Measurements from ENCODE around the gene PPP2R5C. TPM values are rescaled to one million over a fixed set of nuclear protein-coding genes. Genes with fewer than 3 reads are reported as not detected.

PPP2R5C gene
- total and polyA plus RNA-seq, 2 of the 4 experiments (the other 2 are of a cell fraction), result 65.9 to 78.7 TPM

DNA sequence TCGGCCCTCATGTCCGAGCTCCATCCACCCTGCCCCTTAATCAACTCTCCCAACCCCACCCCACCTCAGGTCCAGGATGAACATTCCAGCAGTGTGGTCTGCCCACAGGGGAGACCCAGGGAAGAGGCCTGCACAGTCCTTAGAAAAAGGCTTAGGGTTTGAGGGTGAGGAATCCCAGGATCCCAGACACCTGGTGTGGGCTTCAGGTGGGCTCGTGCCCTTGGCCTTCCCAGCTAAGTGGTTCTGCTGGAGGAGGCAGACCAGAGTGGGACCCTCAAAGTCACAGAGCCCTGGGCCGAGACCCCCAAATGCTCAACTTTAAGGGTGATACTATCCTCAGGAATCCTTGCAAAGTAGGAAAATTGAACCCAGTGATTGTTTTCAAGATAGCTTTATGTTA lies 25.4 kb upstream of the PPP2R5C start:
- peaks cover 3% of the 10 kb centered on the region; the same call in 1 of the 2 replicates for H3K4me1 ChIP-seq (ENCODE audit: control insufficient read depth, insufficient read depth, low read length)
- H3K9me3 ChIP-seq (ENCODE audit: control insufficient read depth, insufficient read depth, low read length), result peaks cover 7% of the 10 kb centered on the region
- no peak overlapping the region for H3K14ac ChIP-seq (replicated peaks; ENCODE audit: low read depth, low read length)
- no peak overlapping the region for H3K4me3 ChIP-seq (ENCODE audit: insufficient read depth, low read depth, low read length)
- H3K4me2 ChIP-seq (ENCODE audit: low read depth, low read length), result no peak overlapping the region
- no peak overlapping the region for H2BK120ac ChIP-seq (ENCODE audit: low read depth, low read length)
- no peak overlapping the region for H4K8ac ChIP-seq (ENCODE audit: low read depth in 2 of 2, low read length in 2 of 2)
- no peak overlapping the region for H3K18ac ChIP-seq (ENCODE audit: low read depth, low read length)
- H3K9me1 ChIP-seq (ENCODE audit: insufficient read depth, low read length), result no peaks in the 10 kb centered on the region
- H2BK5ac ChIP-seq (ENCODE audit: low read depth, low read length, poor library complexity, severe bottlenecking), result no peak overlapping the region
- H3K9ac ChIP-seq (ENCODE audit: low read depth, low read length), result no peak overlapping the region
- H2AK5ac ChIP-seq (ENCODE audit: low read depth, low read length), result no peak overlapping the region
- H3K27me3 ChIP-seq (ENCODE audit: control insufficient read depth, insufficient read depth, low read length), result peaks cover 24% of the 10 kb centered on the region
- no peak overlapping the region for H2AFZ ChIP-seq (replicated peaks; ENCODE audit: low read length, poor library complexity)
- no CpG with 5 or more reads among the region's 4 CpGs for WGBS, 2 experiments (ENCODE audit: extremely low coverage in 2 of 2, insufficient read length in 1 of 2)
- intact Hi-C loops (cut with micrococcal nuclease) (no loop called here), dilution Hi-C loops (cut with HindIII; ENCODE audit: low sequenced_read_pairs, unreplicated experiment) (no loop called here), in situ Hi-C loops (cut with MboI; ENCODE audit: low sequenced_read_pairs) (no loop called here)
- H2BK20ac ChIP-seq (ENCODE audit: low read depth, low read length), result no peak overlapping the region
- H3K36me3 ChIP-seq (ENCODE audit: control insufficient read depth, insufficient read depth, low read length), result no peaks in the 10 kb centered on the region
- H3K56ac ChIP-seq (ENCODE audit: extremely low read depth, insufficient read depth, low read length), result no peak overlapping the region
- CTCF ChIA-PET, result interaction anchor here (0.6 kb wide), 1 partner anchor 361 kb away, joined by 6 read pairs; no protein-coding TSS in a partner anchor
- ATAC-seq (ENCODE audit: low read depth) (no peak), DNase-seq (no peak)
- H3K4ac ChIP-seq (ENCODE audit: low read depth, low read length), result no peak overlapping the region
- BruUV-seq (replicated peaks), result no TSS peak
- no peaks in the 10 kb centered on the region for H3K79me1 ChIP-seq (ENCODE audit: low read depth in 1 of 2, low read length in 2 of 2)
- TF ChIP-seq MXI1 (IDR thresholded peaks at IDR 0.05; ENCODE audit: borderline replicate concordance, low read depth, low read length) (no peak), POLR2A (IDR thresholded peaks at IDR 0.05; ENCODE audit: low read depth, low read length) (no peak), FOS (IDR thresholded peaks at IDR 0.05; ENCODE audit: low read depth, low read length) (no peak), CEBPB (IDR thresholded peaks at IDR 0.05; ENCODE audit: low read depth, low read length) (no peak), BHLHE40 (IDR thresholded peaks at IDR 0.05; ENCODE audit: low read depth, low read length) (no peak), RAD21 (IDR thresholded peaks at IDR 0.05; ENCODE audit: low read length) (no peak), MAFK (IDR thresholded peaks at IDR 0.05; ENCODE audit: low read depth, low read length) (no peak), SMC3 (IDR thresholded peaks at IDR 0.05; ENCODE audit: low read depth, low read length) (no peak), RFX5 (IDR thresholded peaks at IDR 0.05; ENCODE audit: low read depth, low read length) (no peak), RCOR1 (IDR thresholded peaks at IDR 0.05; ENCODE audit: insufficient replicate concordance, low read length) (no peak), CHD1 (IDR thresholded peaks at IDR 0.05; ENCODE audit: low read depth, low read length) (no peak), MAZ (IDR thresholded peaks at IDR 0.05; ENCODE audit: borderline replicate concordance, low read depth, low read length) (no peak), NFE2L2 (IDR thresholded peaks at IDR 0.05; ENCODE audit: low read depth, low read length) (no peak)
- TF ChIP-seq, protein P1, sequence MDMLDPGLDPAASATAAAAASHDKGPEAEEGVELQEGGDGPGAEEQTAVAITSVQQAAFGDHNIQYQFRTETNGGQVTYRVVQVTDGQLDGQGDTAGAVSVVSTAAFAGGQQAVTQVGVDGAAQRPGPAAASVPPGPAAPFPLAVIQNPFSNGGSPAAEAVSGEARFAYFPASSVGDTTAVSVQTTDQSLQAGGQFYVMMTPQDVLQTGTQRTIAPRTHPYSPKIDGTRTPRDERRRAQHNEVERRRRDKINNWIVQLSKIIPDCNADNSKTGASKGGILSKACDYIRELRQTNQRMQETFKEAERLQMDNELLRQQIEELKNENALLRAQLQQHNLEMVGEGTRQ (IDR thresholded peaks at IDR 0.05; ENCODE audit: low read depth, low read length), result no peak
- TF ChIP-seq, protein P2, sequence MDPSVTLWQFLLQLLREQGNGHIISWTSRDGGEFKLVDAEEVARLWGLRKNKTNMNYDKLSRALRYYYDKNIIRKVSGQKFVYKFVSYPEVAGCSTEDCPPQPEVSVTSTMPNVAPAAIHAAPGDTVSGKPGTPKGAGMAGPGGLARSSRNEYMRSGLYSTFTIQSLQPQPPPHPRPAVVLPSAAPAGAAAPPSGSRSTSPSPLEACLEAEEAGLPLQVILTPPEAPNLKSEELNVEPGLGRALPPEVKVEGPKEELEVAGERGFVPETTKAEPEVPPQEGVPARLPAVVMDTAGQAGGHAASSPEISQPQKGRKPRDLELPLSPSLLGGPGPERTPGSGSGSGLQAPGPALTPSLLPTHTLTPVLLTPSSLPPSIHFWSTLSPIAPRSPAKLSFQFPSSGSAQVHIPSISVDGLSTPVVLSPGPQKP (IDR thresholded peaks at IDR 0.05; ENCODE audit: borderline replicate concordance, low read depth, low read length), result no peak
- TF ChIP-seq, protein P3, sequence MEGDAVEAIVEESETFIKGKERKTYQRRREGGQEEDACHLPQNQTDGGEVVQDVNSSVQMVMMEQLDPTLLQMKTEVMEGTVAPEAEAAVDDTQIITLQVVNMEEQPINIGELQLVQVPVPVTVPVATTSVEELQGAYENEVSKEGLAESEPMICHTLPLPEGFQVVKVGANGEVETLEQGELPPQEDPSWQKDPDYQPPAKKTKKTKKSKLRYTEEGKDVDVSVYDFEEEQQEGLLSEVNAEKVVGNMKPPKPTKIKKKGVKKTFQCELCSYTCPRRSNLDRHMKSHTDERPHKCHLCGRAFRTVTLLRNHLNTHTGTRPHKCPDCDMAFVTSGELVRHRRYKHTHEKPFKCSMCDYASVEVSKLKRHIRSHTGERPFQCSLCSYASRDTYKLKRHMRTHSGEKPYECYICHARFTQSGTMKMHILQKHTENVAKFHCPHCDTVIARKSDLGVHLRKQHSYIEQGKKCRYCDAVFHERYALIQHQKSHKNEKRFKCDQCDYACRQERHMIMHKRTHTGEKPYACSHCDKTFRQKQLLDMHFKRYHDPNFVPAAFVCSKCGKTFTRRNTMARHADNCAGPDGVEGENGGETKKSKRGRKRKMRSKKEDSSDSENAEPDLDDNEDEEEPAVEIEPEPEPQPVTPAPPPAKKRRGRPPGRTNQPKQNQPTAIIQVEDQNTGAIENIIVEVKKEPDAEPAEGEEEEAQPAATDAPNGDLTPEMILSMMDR (conservative IDR thresholded peaks at IDR 0.05; ENCODE audit: low read depth, low read length), result no peak
- no peak overlapping the region for H4K5ac ChIP-seq (ENCODE audit: low read depth, low read length)
- no peak overlapping the region for H2AK9ac ChIP-seq (replicated peaks; ENCODE audit: low read depth, low read length, poor library complexity)
- no peak overlapping the region for H3K23ac ChIP-seq (ENCODE audit: low read depth, low read length)
- H3K27ac ChIP-seq (ENCODE audit: insufficient read depth, low read length), result no peak overlapping the region
- no peak overlapping the region for H4K91ac ChIP-seq (ENCODE audit: insufficient read depth, low read depth, low read length)
- no peaks in the 10 kb centered on the region for H4K20me1 ChIP-seq (ENCODE audit: insufficient read depth, low read length)
- no peak overlapping the region for H2BK15ac ChIP-seq (ENCODE audit: low read depth, low read length)
- POLR2A ChIA-PET (ENCODE audit: unreplicated experiment), result no interaction called here
